Keratinocyte (primary cell): ENCODE measurements around the gene STK24. TPM values are rescaled to one million over a fixed set of nuclear protein-coding genes. Genes with fewer than 3 reads are reported as not detected.

Source experiments
- DNase-seq: peaks from one replicate; pipeline ENCODE4 v3.0.0-alpha.2; 2011; ENCODE audit warnings: low read depth, missing footprints, low spot score
- FAIRE-seq: peaks from 2 replicates; lab custom pipeline; 2011; peaks lifted over from hg19 to GRCh38; lab: Jason Lieb, UNC
- H2AFZ ChIP-seq: 2 replicates; pipeline ENCODE4 v1.6.0; 2012; ENCODE audit warnings: low read length, control low read depth, inconsistent platforms; ENCODE audit not compliant: control insufficient read depth
- H3K27ac ChIP-seq: 2 replicates; pipeline ENCODE4 v1.5.1; 2011; ENCODE audit warnings: low read length; ENCODE audit not compliant: control insufficient read depth, insufficient read depth
- H3K27me3 ChIP-seq: 3 replicates; pipeline ENCODE4 v1.6.0; 2011; ENCODE audit warnings: low read length; ENCODE audit not compliant: control insufficient read depth, insufficient read depth; ENCODE audit errors: extremely low read depth
- H3K36me3 ChIP-seq, 2 experiments: 2 replicates in 1 of 2; 3 replicates in 1 of 2; pipeline ENCODE4 v1.5.1; 2011; ENCODE audit warnings: low read length in 2 of 2, mild to moderate bottlenecking in 1 of 2; ENCODE audit not compliant: control insufficient read depth in 2 of 2, insufficient read depth in 2 of 2; ENCODE audit errors: extremely low read depth in 1 of 2
- H3K4me1 ChIP-seq: 3 replicates; pipeline ENCODE4 v1.5.1; 2011; ENCODE audit warnings: low read length; ENCODE audit not compliant: control insufficient read depth, insufficient read depth; ENCODE audit errors: extremely low read depth
- H3K4me2 ChIP-seq: 3 replicates; pipeline ENCODE4 v1.6.0; 2011; ENCODE audit warnings: low read depth, low read length; ENCODE audit not compliant: control insufficient read depth, insufficient read depth; ENCODE audit errors: extremely low read depth
- H3K4me3 ChIP-seq, 3 experiments: fragments of 200-600 bp in 1 of 3; sonication (generic) in 1 of 3; 2 replicates in 2 of 3; 3 replicates in 1 of 3; pipeline ENCODE4 v1.5.1; 2011 to 2016; ENCODE audit warnings: low read length in 3 of 3, mild to moderate bottlenecking in 3 of 3, control low read depth in 2 of 3, inconsistent platforms in 1 of 3, low read depth in 1 of 3, mixed read lengths in 1 of 3, mixed run types in 1 of 3, moderate library complexity in 1 of 3; ENCODE audit not compliant: control insufficient read depth in 2 of 3, insufficient read depth in 2 of 3; ENCODE audit errors: extremely low read depth in 1 of 3
- H3K79me2 ChIP-seq: 2 replicates; pipeline ENCODE4 v1.6.0; 2012; ENCODE audit warnings: low read length; ENCODE audit not compliant: control insufficient read depth, insufficient read depth
- H3K9ac ChIP-seq: 3 replicates; pipeline ENCODE4 v1.6.0; 2011; ENCODE audit warnings: low read length; ENCODE audit not compliant: control insufficient read depth, insufficient read depth; ENCODE audit errors: extremely low read depth
- H3K9me1 ChIP-seq: 3 replicates; pipeline ENCODE4 v1.6.0; 2011; ENCODE audit warnings: low read length; ENCODE audit not compliant: control insufficient read depth, insufficient read depth; ENCODE audit errors: extremely low read depth
- H3K9me3 ChIP-seq: 2 replicates; pipeline ENCODE4 v1.5.1; 2012; ENCODE audit warnings: low read depth, low read length; ENCODE audit not compliant: control insufficient read depth
- H4K20me1 ChIP-seq: 3 replicates; pipeline ENCODE4 v1.6.0; 2011; ENCODE audit warnings: low read length; ENCODE audit not compliant: control insufficient read depth, insufficient read depth; ENCODE audit errors: extremely low read depth
- EZH2 ChIP-seq: IDR thresholded peaks from one replicate; pipeline ENCODE4 v1.6.1; 2012; ENCODE audit warnings: inconsistent platforms, mild to moderate bottlenecking, low read length, moderate library complexity
- dilution Hi-C: fragments of 300-500 bp; cut with MboI; formaldehyde crosslinking; loops from one replicate; pipeline ENCODE4 v1.7.0; 2020; ENCODE audit warnings: low sequenced_read_pairs; ENCODE audit not compliant: extremely low pct_ligation_motif_present
- polyA plus RNA-seq, 5 experiments: library from polyadenylated mRNA; depleted of rRNA in 3 of 5; stranded (reverse) in 3 of 5; stranded (forward) in 1 of 5; unstranded in 1 of 5; fragments of >200 nt; gene quantifications; 1 replicate in 1 of 5; 2 replicates in 3 of 5; 3 replicates in 1 of 5; pipeline versions ENCODE4 v1.2.1 to v1.2.3, GENCODE V29; 2011 to 2012; ENCODE audit warnings: missing spikeins in 2 of 5, low read depth in 1 of 5, low replicate concordance in 1 of 5
- TF ChIP-seq, protein P1 (sequence below), 3 experiments: IDR thresholded peaks in 1 of 3; conservative IDR thresholded peaks in 1 of 3; optimal IDR thresholded peaks in 1 of 3; 2 replicates in 2 of 3; 3 replicates in 1 of 3; pipeline versions ENCODE3 to v1.5.1; 2011; ENCODE audit warnings: low read length in 3 of 3, mild to moderate bottlenecking in 3 of 3, moderate library complexity in 2 of 3, control low read depth in 1 of 3, inconsistent platforms in 1 of 3; ENCODE audit not compliant: insufficient read depth in 2 of 3; ENCODE audit errors: extremely low read depth in 1 of 3

STK24 gene
- polyA plus RNA-seq, 1 donor (not counting 4 experiments of a cell fraction or from before 2014, with no cell fraction given), result 81.6 TPM

DNA sequence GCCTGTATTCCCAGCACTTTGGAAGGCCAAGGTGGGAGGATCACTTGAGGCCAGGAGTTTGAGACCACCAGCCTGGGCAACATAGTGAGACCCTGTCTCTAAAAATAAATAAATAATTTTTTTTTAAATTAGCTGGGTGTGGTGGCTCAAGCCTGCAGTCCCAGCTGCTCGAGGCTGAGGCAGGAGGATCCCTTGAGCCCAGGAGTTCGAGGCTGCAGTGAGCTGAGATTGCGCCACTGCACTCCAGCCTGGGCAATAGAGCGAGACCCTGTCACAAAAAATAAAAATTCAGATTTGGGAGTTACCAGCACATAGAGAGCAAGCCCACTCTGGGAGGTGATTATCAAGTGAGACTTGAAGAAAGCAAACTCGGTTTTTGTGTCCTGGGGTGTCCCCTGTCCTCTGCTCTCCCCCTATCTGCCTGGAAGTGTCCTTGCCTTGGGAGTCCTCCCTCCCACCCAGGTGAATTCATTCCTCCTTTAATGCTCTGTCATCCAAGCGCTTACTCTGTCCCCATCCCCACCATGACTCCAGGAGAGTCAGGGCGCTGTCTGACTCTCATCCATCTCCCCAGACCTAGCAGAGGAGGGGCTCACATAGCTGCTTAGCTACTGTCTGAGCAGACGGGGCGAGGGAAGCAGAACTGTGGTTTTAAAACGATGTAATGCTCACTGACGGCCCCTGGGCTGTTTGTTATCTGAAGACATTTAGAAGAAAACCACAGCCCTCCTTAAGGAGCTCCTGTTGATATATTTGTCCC is 146.8 kb downstream of the STK24 start:
- H3K79me2 ChIP-seq, result no peaks in the 10 kb centered on the region
- no peak overlapping the region for H3K9ac ChIP-seq
- H3K4me1 ChIP-seq, result no peaks in the 10 kb centered on the region
- TF ChIP-seq, protein P1, sequence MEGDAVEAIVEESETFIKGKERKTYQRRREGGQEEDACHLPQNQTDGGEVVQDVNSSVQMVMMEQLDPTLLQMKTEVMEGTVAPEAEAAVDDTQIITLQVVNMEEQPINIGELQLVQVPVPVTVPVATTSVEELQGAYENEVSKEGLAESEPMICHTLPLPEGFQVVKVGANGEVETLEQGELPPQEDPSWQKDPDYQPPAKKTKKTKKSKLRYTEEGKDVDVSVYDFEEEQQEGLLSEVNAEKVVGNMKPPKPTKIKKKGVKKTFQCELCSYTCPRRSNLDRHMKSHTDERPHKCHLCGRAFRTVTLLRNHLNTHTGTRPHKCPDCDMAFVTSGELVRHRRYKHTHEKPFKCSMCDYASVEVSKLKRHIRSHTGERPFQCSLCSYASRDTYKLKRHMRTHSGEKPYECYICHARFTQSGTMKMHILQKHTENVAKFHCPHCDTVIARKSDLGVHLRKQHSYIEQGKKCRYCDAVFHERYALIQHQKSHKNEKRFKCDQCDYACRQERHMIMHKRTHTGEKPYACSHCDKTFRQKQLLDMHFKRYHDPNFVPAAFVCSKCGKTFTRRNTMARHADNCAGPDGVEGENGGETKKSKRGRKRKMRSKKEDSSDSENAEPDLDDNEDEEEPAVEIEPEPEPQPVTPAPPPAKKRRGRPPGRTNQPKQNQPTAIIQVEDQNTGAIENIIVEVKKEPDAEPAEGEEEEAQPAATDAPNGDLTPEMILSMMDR (optimal IDR thresholded peaks at IDR 0.05 in 1 of 3, IDR thresholded peaks at IDR 0.05 in 1 of 3, conservative IDR thresholded peaks at IDR 0.05 in 1 of 3; ENCODE audit: extremely low read depth in 1 of 3, insufficient read depth in 2 of 3, low read length in 3 of 3), result no peak
- TF ChIP-seq EZH2, result no peak
- FAIRE-seq (no peak), DNase-seq (no peak)
- dilution Hi-C loops, result no loop called here
- no peak overlapping the region for H3K4me2 ChIP-seq
- no peaks in the 10 kb centered on the region for H3K36me3 ChIP-seq
- no peaks in the 10 kb centered on the region for H3K27me3 ChIP-seq
- no peak overlapping the region for H2AFZ ChIP-seq
- H3K9me3 ChIP-seq, result no peaks in the 10 kb centered on the region
- no peak overlapping the region for H3K27ac ChIP-seq
- no peak overlapping the region for H3K4me3 ChIP-seq
- H3K9me1 ChIP-seq, result no peaks in the 10 kb centered on the region
- H4K20me1 ChIP-seq, result no peaks in the 10 kb centered on the region

DNA sequence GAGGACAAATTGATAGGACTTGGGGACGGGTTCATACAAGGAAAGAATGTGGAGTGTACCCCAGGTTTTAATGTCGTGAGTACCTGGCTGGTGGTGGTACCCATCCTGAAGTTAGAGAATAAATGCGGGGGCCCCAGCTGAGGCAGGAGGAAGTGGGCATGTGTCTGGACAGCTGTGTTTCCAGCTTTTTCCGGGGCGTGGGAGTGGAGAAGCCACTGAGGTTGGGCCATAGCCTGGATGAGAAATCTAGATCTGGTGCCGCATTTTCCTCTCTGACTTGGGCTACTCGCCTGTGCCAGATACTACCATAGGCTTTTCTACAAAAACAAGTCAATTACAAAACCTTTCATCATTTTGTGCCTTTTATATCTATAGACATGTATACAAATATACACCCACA is 147.4 kb downstream of the STK24 start:
- Histone ChIP-seq H4K20me1 (no peaks in the 10 kb centered on the region), H3K79me2 (no peaks in the 10 kb centered on the region), H3K4me2 (no peak overlapping the region), H3K9me3 (no peaks in the 10 kb centered on the region), H3K4me1 (no peaks in the 10 kb centered on the region), H3K9ac (no peak overlapping the region), H3K4me3 (no peak overlapping the region), H3K27me3 (no peaks in the 10 kb centered on the region), H3K27ac (no peak overlapping the region), H3K36me3 (no peaks in the 10 kb centered on the region), H2AFZ (no peak overlapping the region), H3K9me1 (no peaks in the 10 kb centered on the region)
- no peak for DNase-seq
- no peak for FAIRE-seq
- TF ChIP-seq, protein P1 (optimal IDR thresholded peaks at IDR 0.05 in 1 of 3, IDR thresholded peaks at IDR 0.05 in 1 of 3, conservative IDR thresholded peaks at IDR 0.05 in 1 of 3; ENCODE audit: extremely low read depth in 1 of 3, insufficient read depth in 2 of 3, low read length in 3 of 3), result no peak
- no peak for TF ChIP-seq EZH2
- dilution Hi-C loops, result no loop called here
